Muscle of leg (tissue), 11 donors: ENCODE measurements around the gene TRIM49D1. TPM values are rescaled to one million over a fixed set of nuclear protein-coding genes. Genes with fewer than 3 reads are reported as not detected.
"Not testable (repeated sequence)": the region's sequence is repeated elsewhere in the genome, so short reads cannot be mapped to it uniquely, and the experiment has no call there.

ENCODE experiments used
- DNase-seq: peaks from one replicate; pipeline ENCODE4 v3.0.0; 2013
- H3K27ac ChIP-seq: one replicate; pipeline ENCODE4 v1.5.1; 2013; ENCODE audit warnings: mild to moderate bottlenecking, low read length, control low read depth
- H3K27me3 ChIP-seq: one replicate; pipeline ENCODE4 v1.6.1; 2013; ENCODE audit warnings: low read length; ENCODE audit not compliant: control insufficient read depth, insufficient read depth
- H3K36me3 ChIP-seq: one replicate; pipeline ENCODE4 v1.6.1; 2013; ENCODE audit warnings: low read length; ENCODE audit not compliant: control insufficient read depth, insufficient read depth
- H3K4me1 ChIP-seq: one replicate; pipeline ENCODE4 v1.6.1; 2013; ENCODE audit warnings: low read length; ENCODE audit not compliant: control insufficient read depth, insufficient read depth
- H3K4me3 ChIP-seq: one replicate; pipeline ENCODE4 v1.5.1; 2013; ENCODE audit warnings: low read length, control low read depth
- H3K9me3 ChIP-seq: replicated peaks from 2 replicates; pipeline ENCODE4 v1.6.1; 2013; ENCODE audit warnings: low read depth, low read length; ENCODE audit not compliant: control insufficient read depth
- WGBS: methylation state at CpG from one replicate; pipeline ENCODE4 v1.1.5; 2013; ENCODE audit warnings: missing lambda C conversion rate; ENCODE audit not compliant: insufficient coverage; 5-methylcytosine and 5-hydroxymethylcytosine counted together
- polyA plus RNA-seq, 8 donors: library from polyadenylated mRNA; unstranded; fragments of 120-200 nt; gene quantifications; one replicate each; pipeline versions ENCODE4 v1.2.1 to v1.2.3, GENCODE V29; 2013; ENCODE audit warnings: inconsistent platforms in 1 of 8, low replicate concordance in 1 of 8; ENCODE audit not compliant: insufficient read length in 8 of 8, insufficient read depth in 1 of 8
- total RNA-seq: library from RNA; stranded (reverse); fragments of 120-200 nt; gene quantifications from one replicate; pipeline ENCODE4 v1.2.4, GENCODE V29; 2013

The TRIM49D1 gene
- total and polyA plus RNA-seq, 9 donors, result 0.12 TPM; not detected in 8

- H3K27ac ChIP-seq, result not testable (repeated sequence)
- WGBS, result under 1% methylated on average over 13 of the region's 66 CpGs
Measured at GRCh38 chr11:89863906-89864704, 57.9 kb downstream of the TRIM49D1 start.

More at GRCh38 chr11:89863906-89864704, 57.9 kb downstream of the TRIM49D1 start:
- not testable (repeated sequence) for H3K36me3 ChIP-seq, H3K4me1 ChIP-seq, H3K27me3 ChIP-seq, H3K9me3 ChIP-seq
- DNase-seq, result peak; percentile 0
- H3K4me3 ChIP-seq, result peak overlapping the region; percentile 10

Other genes starting within 250 kb of the TRIM49D1 start
- gene TRIM77, start 211.9 kb downstream of the TRIM49D1 start, total RNA-seq, result not detected
- not detected for gene TRIM77, start 211.9 kb downstream of the TRIM49D1 start, polyA plus RNA-seq
- gene TRIM49, start 113.7 kb downstream of the TRIM49D1 start, total RNA-seq, result not detected
- gene TRIM49, start 113.7 kb downstream of the TRIM49D1 start, polyA plus RNA-seq, result under 1 TPM in 1 of 8 donors, not detected in 7; 0.71 TPM
- not detected for gene TRIM64B, start 43.8 kb downstream of the TRIM49D1 start, total RNA-seq
- gene TRIM64B, start 43.8 kb downstream of the TRIM49D1 start, polyA plus RNA-seq, result not detected
- not detected for gene TRIM49D2, start 1.8 kb upstream of the TRIM49D1 start, total RNA-seq
- not detected for gene TRIM49D2, start 1.8 kb upstream of the TRIM49D1 start, polyA plus RNA-seq
- not detected for gene TRIM64, start 43.8 kb upstream of the TRIM49D1 start, total RNA-seq
- gene TRIM64, start 43.8 kb upstream of the TRIM49D1 start, polyA plus RNA-seq, result not detected
- gene TRIM49C, start 108.9 kb upstream of the TRIM49D1 start, total RNA-seq, result not detected
- not detected for gene TRIM49C, start 108.9 kb upstream of the TRIM49D1 start, polyA plus RNA-seq
- not detected for gene UBTFL1, start 163.7 kb upstream of the TRIM49D1 start, total RNA-seq
- gene UBTFL1, start 163.7 kb upstream of the TRIM49D1 start, polyA plus RNA-seq, result under 1 TPM in 1 of 8 donors, not detected in 7; 0.11 TPM
- 5.5 TPM for gene NAALAD2, start 212.4 kb upstream of the TRIM49D1 start, total RNA-seq
- 1 to 10 TPM; 3.4 to 6.0 (median 4.5) TPM for gene NAALAD2, start 212.4 kb upstream of the TRIM49D1 start, polyA plus RNA-seq